GM12878 (cell line): Measurements from ENCODE around the gene ANAPC7. TPM values are rescaled to one million over a fixed set of nuclear protein-coding genes. Genes with fewer than 3 reads are reported as not detected.

ENCODE experiments used
- BACH1 ChIP-seq: fragments of 450-650 bp; IDR thresholded peaks from 2 replicates; pipeline ENCODE4 v1.6.1; 2017; ENCODE audit warnings: mild to moderate bottlenecking, borderline replicate concordance
- BCL11A ChIP-seq: IDR thresholded peaks from 2 replicates; pipeline ENCODE4 v1.6.1; 2011; ENCODE audit warnings: low read depth, low read length
- BHLHE40 ChIP-seq, 2 experiments: fragments of 450-650 bp in 1 of 2; IDR thresholded peaks; 2 replicates each; pipeline ENCODE4 v1.6.1; 2011 to 2017; ENCODE audit warnings: low read depth in 2 of 2, borderline replicate concordance in 1 of 2, improper control_type of control experiment in 1 of 2, low read length in 1 of 2, mild to moderate bottlenecking in 1 of 2
- BRCA1 ChIP-seq: IDR thresholded peaks from 2 replicates; pipeline ENCODE4 v1.6.1; 2011; ENCODE audit warnings: low read depth, low read length, improper control_type of control experiment
- CREB1 ChIP-seq: IDR thresholded peaks from 2 replicates; pipeline ENCODE4 v1.6.1; 2012; ENCODE audit warnings: low read depth, mild to moderate bottlenecking, inconsistent platforms
- E4F1 ChIP-seq: fragments of 450-650 bp; IDR thresholded peaks from 2 replicates; pipeline ENCODE4 v1.6.1; 2018; ENCODE audit warnings: borderline replicate concordance, mild to moderate bottlenecking; ENCODE audit not compliant: partially characterized antibody
- FOS ChIP-seq: IDR thresholded peaks from 3 replicates; pipeline ENCODE4 v1.6.1; 2011; ENCODE audit warnings: borderline replicate concordance; ENCODE audit not compliant: insufficient read length; ENCODE audit errors: extremely low read depth
- LARP7 ChIP-seq: fragments of 450-650 bp; IDR thresholded peaks from 2 replicates; pipeline ENCODE4 v1.6.1; 2017; ENCODE audit warnings: mild to moderate bottlenecking
- MTA2 ChIP-seq: fragments of 450-650 bp; IDR thresholded peaks from 2 replicates; pipeline ENCODE4 v1.6.1; 2016; ENCODE audit warnings: low read depth, mild to moderate bottlenecking, moderate library complexity
- MTA3 ChIP-seq: IDR thresholded peaks from 2 replicates; pipeline ENCODE4 v1.6.1; 2012; ENCODE audit warnings: low read length, inconsistent platforms, borderline replicate concordance
- MYB ChIP-seq: fragments of 150-350 bp; IDR thresholded peaks from 2 replicates; pipeline ENCODE4 v1.6.1; 2014; ENCODE audit warnings: mild to moderate bottlenecking, low read depth, low read length, borderline replicate concordance
- NKRF ChIP-seq: fragments of 450-650 bp; conservative IDR thresholded peaks from 2 replicates; pipeline ENCODE4 v1.6.1; 2017; ENCODE audit warnings: mild to moderate bottlenecking, moderate library complexity
- NR2C1 ChIP-seq: fragments of 450-650 bp; IDR thresholded peaks from 2 replicates; pipeline ENCODE4 v1.6.1; 2017; ENCODE audit warnings: antibody characterized with exemption, mild to moderate bottlenecking, moderate library complexity
- POU2F2 ChIP-seq: IDR thresholded peaks from 3 replicates; pipeline ENCODE4 v1.6.1; 2011; ENCODE audit warnings: low read depth, mild to moderate bottlenecking, low read length, borderline replicate concordance
- SIN3A ChIP-seq: IDR thresholded peaks from 2 replicates; pipeline ENCODE4 v1.6.1; 2012; ENCODE audit warnings: low read depth, low read length, improper control_type of control experiment
- SIX5 ChIP-seq: IDR thresholded peaks from 2 replicates; pipeline ENCODE4 v1.6.1; 2011; ENCODE audit warnings: mild to moderate bottlenecking, low read depth, low read length, moderate library complexity; ENCODE audit not compliant: severe bottlenecking
- TBL1XR1 ChIP-seq: IDR thresholded peaks from 2 replicates; pipeline ENCODE4 v1.6.1; 2012; ENCODE audit warnings: low read depth, low read length, improper control_type of control experiment
- USF2 ChIP-seq: IDR thresholded peaks from 2 replicates; pipeline ENCODE4 v1.6.1; 2011; ENCODE audit warnings: low read depth, low read length, improper control_type of control experiment, borderline replicate concordance
- ZBTB40 ChIP-seq: fragments of 450-650 bp; IDR thresholded peaks from 2 replicates; pipeline ENCODE4 v1.6.1; 2016; ENCODE audit warnings: mild to moderate bottlenecking, moderate library complexity, borderline replicate concordance
- ZSCAN29 ChIP-seq: fragments of 450-650 bp; IDR thresholded peaks from 2 replicates; pipeline ENCODE4 v1.6.1; 2017; ENCODE audit warnings: mild to moderate bottlenecking, moderate library complexity
- polyA plus RNA-seq, 11 experiments: library from polyadenylated mRNA; depleted of rRNA in 4 of 11; unstranded in 6 of 11; stranded (reverse) in 5 of 11; fragments of >200 nt; fragmentation: Nextera tagmentation in 4 of 11; fragmentation: Illumina TruSeq in 1 of 11; extraction: Ambion mirVana in 4 of 11; extraction: Trizol in 1 of 11; gene quantifications; 1 replicate in 1 of 11; 2 replicates in 10 of 11; pipeline versions ENCODE4 v1.2.1 to v1.2.3, GENCODE V29; 2011 to 2016; ENCODE audit warnings: inconsistent platforms in 2 of 11, missing spikeins in 2 of 11, low read depth in 1 of 11
- total RNA-seq, 4 experiments: library from RNA; depleted of rRNA in 3 of 4; stranded (reverse); fragments of >200 nt in 3 of 4; fragmentation: Illumina TruSeq in 1 of 4; extraction: Trizol in 1 of 4; gene quantifications; 2 replicates each; pipeline versions ENCODE4 v1.2.1 to v1.2.3, GENCODE V29; 2013 to 2021

The ANAPC7 gene
- total and polyA plus RNA-seq, 10 of the 15 experiments (the other 5 are each of a cell fraction or from before 2014, with no cell fraction given) = 24.5 to 77.9 (median 58.6) TPM

GRCh38 chr12:110449799-110450497 is 46.4 kb upstream of the ANAPC7 start, which contains the start of gene ARPC3 (continued):
- TF ChIP-seq E4F1 (peak; percentile 93), BRCA1 (no peak), MTA3 (no peak; the same call in 1 of the 2 replicates), TBL1XR1 (peak; percentile 67), ZSCAN29 (peak; percentile 47; the same call in 1 of the 2 replicates), BCL11A (no peak), CREB1 (peak; percentile 78), POU2F2 (peak; percentile 48; the same call in 1 of the 3 replicates), FOS (no peak), SIX5 (no peak), ZBTB40 (peak; percentile 92), NKRF (no peak), NR2C1 (peak; percentile 40; the same call in 1 of the 2 replicates), LARP7 (peak; percentile 57), MTA2 (no peak; the same call in 1 of the 2 replicates), MYB (no peak), SIN3A (peak; percentile 44; the same call in 1 of the 2 replicates), USF2 (no peak), BHLHE40 (IDR thresholded peaks at IDR 0.05; ENCODE audit: borderline replicate concordance in 1 of 2, low read depth in 2 of 2, low read length in 1 of 2) (peak; percentile 26 to 57; a peak in 3 of 4 replicates), BACH1 (peak; percentile 54; the same call in 1 of the 2 replicates)
